ENCODE data around the gene PLIN3.

GRCh38 chr19:4794971-4795370 is 72.5 kb downstream of the PLIN3 start:
- TF ChIP-seq, protein P1, sequence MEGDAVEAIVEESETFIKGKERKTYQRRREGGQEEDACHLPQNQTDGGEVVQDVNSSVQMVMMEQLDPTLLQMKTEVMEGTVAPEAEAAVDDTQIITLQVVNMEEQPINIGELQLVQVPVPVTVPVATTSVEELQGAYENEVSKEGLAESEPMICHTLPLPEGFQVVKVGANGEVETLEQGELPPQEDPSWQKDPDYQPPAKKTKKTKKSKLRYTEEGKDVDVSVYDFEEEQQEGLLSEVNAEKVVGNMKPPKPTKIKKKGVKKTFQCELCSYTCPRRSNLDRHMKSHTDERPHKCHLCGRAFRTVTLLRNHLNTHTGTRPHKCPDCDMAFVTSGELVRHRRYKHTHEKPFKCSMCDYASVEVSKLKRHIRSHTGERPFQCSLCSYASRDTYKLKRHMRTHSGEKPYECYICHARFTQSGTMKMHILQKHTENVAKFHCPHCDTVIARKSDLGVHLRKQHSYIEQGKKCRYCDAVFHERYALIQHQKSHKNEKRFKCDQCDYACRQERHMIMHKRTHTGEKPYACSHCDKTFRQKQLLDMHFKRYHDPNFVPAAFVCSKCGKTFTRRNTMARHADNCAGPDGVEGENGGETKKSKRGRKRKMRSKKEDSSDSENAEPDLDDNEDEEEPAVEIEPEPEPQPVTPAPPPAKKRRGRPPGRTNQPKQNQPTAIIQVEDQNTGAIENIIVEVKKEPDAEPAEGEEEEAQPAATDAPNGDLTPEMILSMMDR (conservative IDR thresholded peaks at IDR 0.05; ENCODE audit: low read depth, low read length): no peak
- TF ChIP-seq POLR2A (IDR thresholded peaks at IDR 0.05; ENCODE audit: low read depth, low read length): no peak
- TF ChIP-seq RAD21 (IDR thresholded peaks at IDR 0.05; ENCODE audit: low read length): no peak
- no peak for TF ChIP-seq MXI1 (IDR thresholded peaks at IDR 0.05; ENCODE audit: borderline replicate concordance, low read depth, low read length)

Data from IMR-90 (cell line).